ENCODE measurements around the gene RPL41.

Gene RPL41

DNA sequence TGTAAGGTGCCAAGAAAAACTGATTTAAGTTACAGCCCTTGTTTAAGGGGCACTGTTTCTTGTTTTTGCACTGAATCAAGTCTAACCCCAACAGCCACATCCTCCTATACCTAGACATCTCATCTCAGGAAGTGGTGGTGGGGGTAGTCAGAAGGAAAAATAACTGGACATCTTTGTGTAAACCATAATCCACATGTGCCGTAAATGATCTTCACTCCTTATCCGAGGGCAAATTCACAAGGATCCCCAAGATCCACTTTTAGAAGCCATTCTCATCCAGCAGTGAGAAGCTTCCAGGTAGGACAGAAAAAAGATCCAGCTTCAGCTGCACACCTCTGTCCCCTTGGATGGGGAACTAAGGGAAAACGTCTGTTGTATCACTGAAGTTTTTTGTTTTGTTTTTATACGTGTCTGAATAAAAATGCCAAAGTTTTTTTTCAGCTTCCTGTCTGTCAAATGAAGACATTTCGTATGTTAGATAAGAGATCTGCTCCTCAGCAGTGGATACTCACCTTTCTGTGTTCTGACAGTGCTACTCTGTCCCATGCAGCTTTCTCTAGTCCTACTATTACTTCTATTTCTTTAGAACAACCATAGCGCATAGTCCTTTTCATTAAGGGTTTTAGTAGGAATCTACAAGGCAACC, 13.2 kb upstream of the RPL41 start:
- DNase-seq (ENCODE audit: low read depth): no peak
- H3K4me3 ChIP-seq (ENCODE audit: low read depth, low read length): no peak overlapping the region
- TF ChIP-seq, protein P1, sequence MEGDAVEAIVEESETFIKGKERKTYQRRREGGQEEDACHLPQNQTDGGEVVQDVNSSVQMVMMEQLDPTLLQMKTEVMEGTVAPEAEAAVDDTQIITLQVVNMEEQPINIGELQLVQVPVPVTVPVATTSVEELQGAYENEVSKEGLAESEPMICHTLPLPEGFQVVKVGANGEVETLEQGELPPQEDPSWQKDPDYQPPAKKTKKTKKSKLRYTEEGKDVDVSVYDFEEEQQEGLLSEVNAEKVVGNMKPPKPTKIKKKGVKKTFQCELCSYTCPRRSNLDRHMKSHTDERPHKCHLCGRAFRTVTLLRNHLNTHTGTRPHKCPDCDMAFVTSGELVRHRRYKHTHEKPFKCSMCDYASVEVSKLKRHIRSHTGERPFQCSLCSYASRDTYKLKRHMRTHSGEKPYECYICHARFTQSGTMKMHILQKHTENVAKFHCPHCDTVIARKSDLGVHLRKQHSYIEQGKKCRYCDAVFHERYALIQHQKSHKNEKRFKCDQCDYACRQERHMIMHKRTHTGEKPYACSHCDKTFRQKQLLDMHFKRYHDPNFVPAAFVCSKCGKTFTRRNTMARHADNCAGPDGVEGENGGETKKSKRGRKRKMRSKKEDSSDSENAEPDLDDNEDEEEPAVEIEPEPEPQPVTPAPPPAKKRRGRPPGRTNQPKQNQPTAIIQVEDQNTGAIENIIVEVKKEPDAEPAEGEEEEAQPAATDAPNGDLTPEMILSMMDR (conservative IDR thresholded peaks at IDR 0.05; ENCODE audit: low read depth, low read length): no peak

DNA sequence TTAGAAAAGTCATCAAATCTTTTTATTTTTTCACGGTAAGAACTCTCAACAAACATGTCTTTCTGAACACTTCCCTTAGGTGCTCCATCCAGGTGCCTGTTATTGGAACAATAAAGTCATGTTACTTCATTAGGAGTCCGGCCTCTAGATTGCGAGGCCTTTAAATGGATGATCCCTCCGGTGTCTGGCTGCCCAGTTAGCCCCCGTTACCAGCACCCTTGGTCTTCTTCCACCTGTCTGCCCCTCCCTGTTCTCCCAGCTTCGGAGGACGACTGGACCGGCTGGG, 12.7 kb upstream of the RPL41 start:
- TF ChIP-seq, protein P1 (conservative IDR thresholded peaks at IDR 0.05; ENCODE audit: low read depth, low read length): no peak
- DNase-seq (ENCODE audit: low read depth): no peak
- peak overlapping the region; percentile 92 for H3K4me3 ChIP-seq (ENCODE audit: low read depth, low read length)

DNA sequence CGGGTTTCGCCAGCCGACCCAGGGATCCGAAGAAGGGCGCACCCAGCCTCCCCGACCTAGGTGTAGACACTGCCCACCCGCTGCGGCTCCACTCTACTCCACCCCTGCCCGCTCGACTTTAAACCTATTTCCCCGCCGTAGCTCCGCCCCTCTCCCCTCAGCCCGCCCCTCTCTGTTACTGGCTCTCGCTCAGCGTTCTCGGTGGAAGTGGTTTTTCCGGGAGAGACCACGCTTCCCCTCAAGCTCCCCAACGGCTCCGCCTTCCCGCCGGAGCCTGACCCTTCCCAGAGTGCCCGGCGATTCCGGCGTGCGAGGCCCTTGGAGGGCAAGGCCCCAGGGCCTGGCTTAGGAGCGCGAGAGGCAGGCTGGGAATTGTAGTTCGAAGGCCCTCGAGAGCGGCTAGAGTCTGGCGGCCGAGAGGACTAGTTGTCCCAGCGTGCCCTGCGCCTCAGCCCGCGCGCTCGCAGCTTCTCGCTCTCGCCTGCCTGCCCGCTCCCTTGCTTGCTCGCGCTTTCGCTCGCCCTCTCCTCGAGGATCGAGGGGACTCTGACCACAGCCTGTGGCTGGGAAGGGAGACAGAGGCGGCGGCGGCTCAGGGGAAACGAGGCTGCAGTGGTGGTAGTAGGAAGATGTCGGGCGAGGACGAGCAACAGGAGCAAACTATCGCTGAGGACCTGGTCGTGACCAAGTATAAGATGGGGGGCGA, 12.2 kb upstream of the RPL41 start, which contains the start of gene PA2G4:
PA2G4 (plus strand) TSS at position 451 of the 706 bp plus-strand sequence; CDS start at position 630, 179 bp downstream.
- DNase-seq (ENCODE audit: low read depth): peak; percentile 99
- TF ChIP-seq, protein P1 (conservative IDR thresholded peaks at IDR 0.05; ENCODE audit: low read depth, low read length): no peak
- H3K4me3 ChIP-seq (ENCODE audit: low read depth, low read length): peak within 1 kb of the TSS; percentile 92

DNA sequence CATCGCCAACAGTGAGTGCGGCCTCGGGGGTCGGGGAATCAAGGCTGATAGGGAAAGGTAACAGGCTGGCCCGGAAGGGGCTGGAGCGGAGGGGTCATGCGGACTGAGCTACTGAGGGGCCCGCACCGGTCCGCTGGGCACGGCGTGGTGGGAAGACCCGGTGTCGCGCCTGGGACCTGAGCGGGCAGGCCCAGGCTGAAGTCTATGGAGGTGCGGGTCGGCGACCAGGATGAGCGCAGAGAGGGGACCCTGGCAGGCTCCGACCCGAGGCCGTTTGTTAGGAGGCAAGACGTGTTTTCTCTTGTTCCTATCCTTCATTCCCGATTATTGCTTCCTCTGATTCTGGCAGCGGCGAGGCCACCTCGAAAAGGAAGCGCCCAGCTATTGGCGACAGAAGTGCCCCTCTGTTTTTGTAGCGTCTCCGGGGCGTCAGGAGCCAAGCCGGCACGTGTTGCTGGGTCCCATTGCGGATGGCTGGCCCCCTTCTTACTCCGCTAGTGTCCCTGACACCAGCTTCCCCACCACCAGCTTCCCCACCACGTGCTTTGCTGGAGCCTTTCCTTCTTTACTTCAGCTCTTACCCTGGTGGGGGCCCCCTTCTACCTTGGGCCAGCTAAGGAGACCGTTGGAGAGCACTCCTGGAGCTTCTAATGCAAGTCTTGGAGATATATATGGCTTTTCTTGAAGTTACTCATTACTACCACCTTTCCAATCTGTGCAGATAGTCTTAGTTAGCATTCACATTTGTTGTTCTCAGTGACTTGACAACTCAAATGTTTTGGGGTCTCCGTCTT, 11.4 kb upstream of the RPL41 start:
- peak overlapping the region; percentile 92 for H3K4me3 ChIP-seq (ENCODE audit: low read depth, low read length)
- TF ChIP-seq, protein P1 (conservative IDR thresholded peaks at IDR 0.05; ENCODE audit: low read depth, low read length): peak; percentile 22
- DNase-seq (ENCODE audit: low read depth): peak; percentile 42

DNA sequence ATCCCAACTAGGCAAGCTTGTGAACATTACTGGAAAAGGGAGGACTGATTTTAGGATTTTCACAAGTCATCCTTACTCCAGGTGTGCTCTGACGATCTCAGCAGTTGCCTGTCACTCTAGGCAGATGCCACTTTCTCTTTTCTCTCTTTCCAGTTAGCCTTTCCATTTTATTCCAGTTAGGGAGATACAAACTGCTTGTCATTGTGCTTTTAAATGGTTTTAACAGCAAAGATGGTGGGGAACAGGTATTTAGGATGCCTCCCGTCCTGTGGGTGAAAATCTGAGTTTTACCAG, 10.9 kb upstream of the RPL41 start:
- TF ChIP-seq, protein P1 (conservative IDR thresholded peaks at IDR 0.05; ENCODE audit: low read depth, low read length): no peak
- no peak for DNase-seq (ENCODE audit: low read depth)
- H3K4me3 ChIP-seq (ENCODE audit: low read depth, low read length): peak overlapping the region; percentile 92

DNA sequence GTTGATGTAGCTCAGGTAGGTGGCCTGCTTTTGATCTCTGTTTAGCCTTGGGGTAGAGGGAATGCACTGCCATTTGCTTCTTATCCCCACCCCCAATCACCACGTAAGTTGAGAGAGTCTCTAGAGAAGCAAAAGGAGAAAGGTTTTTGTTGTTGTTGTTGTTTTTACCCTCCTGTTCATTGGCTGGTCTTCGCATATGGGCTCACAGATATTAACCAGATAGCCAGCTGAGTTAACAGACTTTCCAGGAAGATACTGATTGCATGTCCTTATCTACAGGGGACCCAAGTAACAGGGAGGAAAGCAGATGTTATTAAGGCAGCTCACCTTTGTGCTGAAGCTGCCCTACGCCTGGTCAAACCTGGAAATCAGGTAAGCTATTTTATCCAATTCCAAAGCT, 9.2 kb upstream of the RPL41 start:
- no peak overlapping the region for H3K4me3 ChIP-seq (ENCODE audit: low read depth, low read length)
- DNase-seq (ENCODE audit: low read depth): no peak
- TF ChIP-seq, protein P1 (conservative IDR thresholded peaks at IDR 0.05; ENCODE audit: low read depth, low read length): no peak

All from choroid plexus epithelial cell (primary cell).